HL-60 (cell line): ENCODE measurements around the gene TRPM2.

Experiments used
- DNase-seq, 2 experiments: peaks; one replicate each; pipeline ENCODE4 v3.0.0-alpha.2; 2010 to 2020; ENCODE audit warnings: low read depth in 1 of 2, low spot score in 1 of 2
- H3K27ac ChIP-seq: fragments of 250-450 bp; sonication (Bioruptor Pico); replicated peaks from 2 replicates; pipeline ENCODE4 v1.5.1; 2020; ENCODE audit warnings: mild to moderate bottlenecking, moderate library complexity
- H3K27me3 ChIP-seq: fragments of 250-450 bp; sonication (Bioruptor Pico); 2 replicates; pipeline ENCODE4 v1.5.1; 2021; ENCODE audit warnings: mild to moderate bottlenecking, moderate library complexity; ENCODE audit not compliant: insufficient read depth, poor library complexity, severe bottlenecking
- H3K4me3 ChIP-seq: replicated peaks from 2 replicates; pipeline ENCODE4 v1.5.1; 2011; ENCODE audit warnings: mild to moderate bottlenecking, control low read depth, low read length; ENCODE audit not compliant: insufficient read depth
- CTCF ChIP-seq: IDR thresholded peaks from one replicate; pipeline ENCODE4 v1.5.1; 2011; ENCODE audit warnings: low read length, control low read depth, inconsistent platforms; ENCODE audit not compliant: insufficient read depth
- GABPA ChIP-seq: IDR thresholded peaks from 2 replicates; pipeline ENCODE4 v1.6.1; 2012; ENCODE audit warnings: low read depth
- POLR2AphosphoS5 ChIP-seq: IDR thresholded peaks from 2 replicates; pipeline ENCODE4 v1.6.1; 2012; ENCODE audit warnings: low read depth
- REST ChIP-seq: IDR thresholded peaks from 2 replicates; pipeline ENCODE4 v1.6.1; 2012; ENCODE audit warnings: low read depth; ENCODE audit not compliant: insufficient replicate concordance
- SPI1 ChIP-seq: IDR thresholded peaks from 2 replicates; pipeline ENCODE4 v1.6.1; 2012; ENCODE audit warnings: low read depth, mild to moderate bottlenecking, borderline replicate concordance

TRPM2 gene

GRCh38 chr21:44466996-44467858, 113.8 kb downstream of the TRPM2 start:
- Histone ChIP-seq H3K4me3 (no peak overlapping the region), H3K27me3 (no peaks in the 10 kb centered on the region), H3K27ac (no peak overlapping the region)
- no peak for TF ChIP-seq GABPA
- TF ChIP-seq REST: no peak
- no peak for TF ChIP-seq SPI1
- TF ChIP-seq CTCF: no peak
- TF ChIP-seq POLR2AphosphoS5: no peak
- no peak for DNase-seq

DNA sequence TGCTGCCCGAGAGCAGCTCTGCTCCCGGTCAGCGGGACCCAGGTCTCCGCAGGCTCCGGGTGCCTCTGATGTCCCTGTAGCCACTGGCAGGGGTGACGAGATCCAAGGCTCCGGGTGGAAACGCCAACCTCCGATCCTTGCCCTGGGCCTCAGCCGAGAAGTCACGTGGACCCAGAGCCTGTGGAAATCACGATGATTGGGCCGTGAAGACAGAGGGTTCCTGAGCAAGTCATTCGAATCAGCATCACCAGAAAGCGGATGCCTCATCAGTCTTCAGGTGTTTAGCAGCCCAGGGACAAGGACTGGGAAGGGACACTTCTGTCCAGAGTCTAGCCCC, 114.4 kb downstream of the TRPM2 start:
- Histone ChIP-seq H3K4me3 (no peak overlapping the region), H3K27ac (no peak overlapping the region), H3K27me3 (no peaks in the 10 kb centered on the region)
- TF ChIP-seq POLR2AphosphoS5 (no peak), CTCF (no peak), REST (no peak), GABPA (no peak), SPI1 (no peak)
- no peak for DNase-seq

DNA sequence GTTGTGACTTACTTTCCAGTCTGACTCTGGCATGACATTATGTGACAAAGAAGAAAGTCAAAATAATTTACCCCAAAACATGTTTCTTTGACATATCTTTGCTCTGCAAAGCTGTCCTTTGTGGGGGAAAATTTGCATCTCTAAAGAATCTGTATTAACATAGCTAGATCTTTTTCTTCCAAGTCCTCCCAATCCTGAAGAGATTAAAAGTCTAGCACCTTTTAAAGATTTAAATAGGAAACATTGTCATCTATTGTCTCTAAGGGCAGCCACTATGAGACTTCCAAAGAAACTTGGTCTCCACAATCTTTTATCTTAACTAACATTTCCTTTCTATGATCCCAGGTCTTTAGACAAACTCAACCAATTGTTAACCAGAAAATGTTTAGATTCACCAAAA, 117.9 kb downstream of the TRPM2 start:
- Histone ChIP-seq H3K4me3 (no peak overlapping the region), H3K27ac (no peak overlapping the region), H3K27me3 (no peaks in the 10 kb centered on the region)
- DNase-seq: no peak
- TF ChIP-seq GABPA (no peak), POLR2AphosphoS5 (no peak), SPI1 (no peak), REST (no peak), CTCF (no peak)
